DLD1 (cell line): ENCODE results near the gene DCAF12.

Experiments
- in situ Hi-C: cut with HindIII; loops from 2 replicates; pipeline ENCODE4 v1.10.0; 2017; ENCODE audit warnings: low sequenced_read_pairs

Gene DCAF12

GRCh38 chr9:34127035-34127948, 794 bp upstream of the DCAF12 start:
- in situ Hi-C loops = no loop called here

- in situ Hi-C loops = no loop called here
These were observed 754 bp downstream of the DCAF12 start for GRCh38 chr9:34125681-34126206.

DNA sequence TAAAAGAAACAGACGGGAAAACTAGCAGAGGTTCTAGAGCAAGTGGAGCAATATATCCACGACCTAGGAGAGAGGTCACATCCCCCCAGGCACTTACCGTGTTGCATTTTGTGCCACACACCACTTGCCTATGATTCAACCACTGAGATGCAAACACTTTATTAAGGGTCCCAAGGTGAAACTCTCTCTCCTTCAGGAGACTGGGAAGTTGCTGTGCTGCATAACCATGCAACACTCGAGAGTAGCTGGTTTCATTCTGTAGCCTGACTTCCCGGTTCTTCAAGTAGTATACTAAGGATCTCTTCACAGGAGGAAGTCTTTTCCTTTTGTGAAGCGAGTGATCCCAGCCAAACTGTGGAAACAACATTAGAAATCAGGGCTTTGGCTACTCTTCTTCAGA, 1.6 kb downstream of the DCAF12 start:
- in situ Hi-C loops = no loop called here

- in situ Hi-C loops = no loop called here
These were observed 2.4 kb downstream of the DCAF12 start for GRCh38 chr9:34124099-34124498.

- in situ Hi-C loops = no loop called here
These were observed 2.8 kb downstream of the DCAF12 start for GRCh38 chr9:34123682-34124081.

GRCh38 chr9:34121996-34122395, 4.5 kb downstream of the DCAF12 start:
- in situ Hi-C loops = no loop called here

DNA sequence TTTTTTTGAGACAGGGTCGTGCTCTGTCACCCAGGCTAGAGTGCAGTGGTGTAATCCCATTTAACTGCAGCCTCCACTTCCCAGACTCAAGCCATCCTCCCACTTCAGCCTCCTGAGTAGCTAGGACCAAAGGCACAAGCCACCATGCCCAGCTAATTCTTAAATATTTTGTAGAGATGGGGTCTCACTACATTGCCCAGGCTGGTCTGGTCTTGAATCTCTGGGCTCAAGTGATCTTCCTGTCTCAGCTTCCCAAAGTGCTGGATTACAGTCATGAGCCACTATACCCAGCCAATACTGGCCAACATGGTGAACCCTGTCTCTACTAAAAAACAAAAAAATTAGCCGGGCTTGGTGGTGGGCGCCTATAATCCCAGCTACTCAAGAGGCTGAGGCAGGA, 6.8 kb downstream of the DCAF12 start:
- in situ Hi-C loops = no loop called here

DNA sequence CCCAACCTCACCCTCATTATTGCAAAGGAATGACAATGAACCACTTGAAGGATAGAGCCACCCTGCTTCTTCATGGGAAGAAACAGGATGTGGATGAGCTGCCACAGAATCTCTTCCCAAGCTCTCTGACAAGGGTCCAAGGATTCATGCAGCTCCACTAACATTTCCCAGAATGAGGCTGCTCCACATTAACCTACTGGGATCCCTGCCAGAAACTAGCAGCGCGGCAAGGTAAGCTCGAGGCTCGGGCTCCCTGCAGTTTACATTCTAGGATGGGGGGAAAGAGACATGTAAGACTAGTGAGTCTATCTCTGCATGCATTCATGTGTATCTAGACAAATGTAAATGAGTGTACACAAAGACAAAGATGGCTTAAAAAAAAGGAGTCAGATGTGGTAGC, 12.1 kb downstream of the DCAF12 start:
- in situ Hi-C loops = no loop called here

DNA sequence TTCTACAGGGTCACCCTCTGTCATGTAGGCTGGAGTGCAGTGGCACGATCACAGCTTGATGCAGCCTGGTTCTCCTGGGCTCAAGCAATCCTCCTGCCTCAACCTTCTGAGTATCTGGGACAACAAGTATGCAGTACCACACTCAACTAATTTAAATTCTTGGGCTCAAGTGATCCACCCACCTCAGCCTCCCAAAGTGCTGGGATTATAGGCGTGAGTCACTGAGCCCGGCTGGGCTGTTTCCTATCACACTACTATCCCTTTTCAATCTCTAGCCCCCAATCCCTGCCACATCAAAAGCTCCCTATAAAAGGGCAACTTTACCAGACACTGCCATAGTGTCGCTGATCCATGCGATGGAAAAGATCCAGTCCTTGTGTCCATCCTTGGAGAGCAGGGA, 20.4 kb downstream of the DCAF12 start:
- in situ Hi-C loops = no loop called here

DNA sequence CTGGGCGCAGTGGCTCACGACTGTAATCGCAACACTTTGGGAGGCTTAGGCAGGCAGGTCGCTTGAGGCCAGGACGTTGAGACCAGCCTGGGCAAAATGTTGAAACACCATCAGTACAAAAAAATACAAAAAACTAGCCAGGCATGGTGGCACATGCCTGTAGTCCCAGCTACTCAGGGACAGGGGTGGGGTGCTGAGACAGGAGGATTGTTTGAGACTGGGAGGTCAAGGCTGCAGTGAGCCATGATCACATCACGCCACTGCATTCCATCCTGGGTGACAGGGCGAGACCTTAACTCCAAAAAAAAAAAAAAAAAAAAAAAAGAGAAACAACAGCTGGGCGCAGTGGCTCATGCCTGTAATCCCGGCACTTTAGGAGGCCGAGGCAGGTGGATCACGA, 23.7 kb downstream of the DCAF12 start:
- in situ Hi-C loops = no loop called here

DNA sequence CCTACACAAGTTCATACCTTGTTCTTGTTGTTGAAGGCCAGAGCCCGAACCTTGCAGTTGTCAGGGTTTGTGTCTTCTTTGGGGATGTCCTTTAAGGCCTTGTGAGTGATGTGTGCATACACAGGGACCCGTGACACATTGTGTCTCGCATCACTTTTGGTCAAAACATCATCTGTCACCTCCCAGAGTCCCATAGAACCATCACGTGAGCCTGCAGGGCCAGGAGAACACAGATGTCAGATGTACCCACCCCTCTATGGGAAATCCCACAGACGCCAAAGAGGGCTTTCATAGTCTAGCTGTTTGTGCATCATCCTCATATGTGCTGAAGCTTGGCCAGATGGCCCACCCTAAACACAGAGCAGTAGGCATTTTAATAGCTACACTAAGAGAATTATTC, 28.2 kb downstream of the DCAF12 start:
- in situ Hi-C loops = no loop called here

DNA sequence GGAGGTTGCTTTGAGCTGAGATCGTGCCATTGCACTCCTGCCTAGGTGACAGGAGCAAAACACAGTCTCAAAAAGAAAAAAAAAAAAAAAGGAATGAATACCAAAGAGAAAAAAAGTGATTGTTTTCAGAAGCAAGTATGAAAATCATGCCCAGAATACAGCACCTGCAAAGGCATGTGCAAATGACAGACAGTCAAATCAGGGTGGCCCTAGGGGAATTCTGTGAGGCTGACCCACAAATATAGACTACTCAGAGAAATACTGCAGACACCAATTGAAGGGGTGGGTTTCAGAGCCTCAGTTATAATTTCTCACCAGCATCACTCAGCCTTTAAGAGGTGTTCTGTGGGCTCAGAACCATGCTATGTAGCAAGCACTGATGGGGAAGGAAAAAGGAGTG, 28.6 kb downstream of the DCAF12 start:
- in situ Hi-C loops = no loop called here

DNA sequence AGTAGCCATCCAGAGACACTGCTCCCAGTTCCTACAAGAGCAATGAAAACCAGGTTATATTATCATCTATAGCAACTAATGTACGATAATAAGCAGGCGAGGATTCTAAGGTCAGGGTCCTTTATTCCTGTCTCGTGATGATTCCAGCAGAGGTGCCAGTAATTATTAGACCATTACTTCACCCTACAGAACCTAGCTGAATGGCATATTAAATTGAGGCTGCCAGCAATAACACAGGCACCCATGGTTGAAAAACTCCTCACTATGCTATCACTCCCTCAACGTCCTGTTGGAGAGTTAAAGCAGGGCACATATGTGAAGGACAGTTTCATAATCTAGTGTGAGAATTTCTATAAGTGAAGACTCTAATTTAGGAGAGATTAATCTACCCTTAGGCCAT, 29.7 kb downstream of the DCAF12 start:
- in situ Hi-C loops = no loop called here

- in situ Hi-C loops = no loop called here
These were observed 32.9 kb downstream of the DCAF12 start for GRCh38 chr9:34093578-34093977.

GRCh38 chr9:34089311-34089710, 37.2 kb downstream of the DCAF12 start:
- in situ Hi-C loops = no loop called here

GRCh38 chr9:34087370-34087769, 39.1 kb downstream of the DCAF12 start:
- in situ Hi-C loops = no loop called here

DNA sequence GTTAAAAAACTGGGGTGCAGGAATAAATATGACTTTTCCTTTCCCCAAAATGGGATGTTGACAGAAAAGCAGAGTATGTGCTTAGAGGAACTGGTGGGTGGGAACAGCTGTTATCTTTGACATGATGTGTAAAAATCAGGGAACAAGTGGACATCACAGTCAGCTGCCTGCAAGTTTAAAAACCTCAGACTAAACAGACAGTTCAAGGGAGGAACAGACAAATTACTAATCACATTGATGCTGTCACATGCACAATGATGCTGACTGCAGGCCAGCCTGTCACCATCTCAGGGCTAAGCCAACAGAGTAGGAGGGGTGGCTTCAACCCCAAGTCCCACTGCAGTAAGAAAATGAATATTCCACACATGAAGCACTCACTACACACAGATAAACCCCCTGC, 39.6 kb downstream of the DCAF12 start:
- in situ Hi-C loops = no loop called here

- in situ Hi-C loops = no loop called here
These were observed 40.7 kb downstream of the DCAF12 start for GRCh38 chr9:34085581-34086500.

DNA sequence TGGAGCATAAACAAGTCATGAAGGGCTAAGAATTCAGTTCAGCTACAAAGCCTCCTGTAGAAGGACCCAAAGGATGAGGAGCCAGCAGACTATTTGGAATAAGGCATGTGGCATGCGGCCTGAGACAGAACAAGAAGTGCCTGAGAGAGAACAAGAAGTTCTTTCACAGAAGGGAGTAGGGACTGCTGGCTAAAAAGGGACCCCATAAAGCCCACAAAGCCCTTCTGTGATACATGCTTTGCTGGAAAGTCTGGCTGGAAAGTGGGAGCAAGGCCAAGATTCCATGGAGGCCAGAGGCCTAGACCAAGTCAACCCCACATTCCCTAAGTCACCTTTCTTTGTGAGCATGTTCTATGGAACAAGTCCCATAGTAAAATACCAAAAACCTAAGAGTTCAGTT, 41.9 kb downstream of the DCAF12 start:
- in situ Hi-C loops = no loop called here

GRCh38 chr9:34079181-34079580, 47.3 kb downstream of the DCAF12 start:
- in situ Hi-C loops = no loop called here

DNA sequence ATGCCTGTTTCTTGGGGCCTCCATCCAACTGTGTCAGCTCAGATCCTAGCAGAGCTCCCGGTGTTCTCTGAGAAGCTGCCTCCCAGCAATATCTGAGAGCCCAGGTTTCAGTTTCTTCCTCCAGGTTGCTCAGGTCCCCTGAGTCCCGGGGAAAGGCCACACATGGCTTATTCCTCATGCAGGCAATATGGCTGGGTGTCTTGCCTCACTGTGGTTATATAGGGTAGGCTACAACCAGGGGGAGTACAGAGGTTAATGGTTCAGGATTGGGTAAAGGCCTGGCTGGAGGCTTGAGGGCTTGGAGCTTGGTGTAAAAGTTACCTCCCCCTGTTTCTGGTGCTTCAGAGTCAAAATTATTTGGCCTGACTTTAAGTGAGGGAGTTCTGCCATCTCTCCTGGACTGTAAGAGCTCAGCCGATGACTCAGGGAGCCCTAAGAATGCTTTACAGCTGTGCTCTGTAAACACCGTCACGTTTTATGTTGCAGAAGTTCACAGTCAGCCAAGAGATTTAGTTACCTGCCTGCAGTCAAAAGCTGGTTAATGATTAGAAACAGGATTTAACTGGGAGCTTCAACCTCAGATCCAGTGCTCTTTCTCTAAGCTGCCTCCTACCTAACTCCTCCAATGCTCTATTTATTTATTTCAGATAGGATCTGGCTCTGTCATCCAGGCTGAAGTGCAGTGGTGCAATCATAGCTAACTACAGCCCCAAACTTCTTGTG, 53.5 kb downstream of the DCAF12 start:
- in situ Hi-C loops = no loop called here
